Progenitor cell of endocrine pancreas (in vitro differentiated cells): ENCODE results near the gene HES4. TPM values are rescaled to one million over a fixed set of nuclear protein-coding genes. Genes with fewer than 3 reads are reported as not detected.
A peak's percentile ranks its signal among the peaks of the same experiment; 100 is the strongest.
"Not testable (repeated sequence)": the region's sequence is repeated elsewhere in the genome, so short reads cannot be mapped to it uniquely, and the experiment has no call there.

Source experiments
- DNase-seq: peaks from one replicate; pipeline ENCODE4 v3.0.0; 2021; ENCODE audit warnings: low spot score; ENCODE audit not compliant: unreplicated experiment
- H3K27ac Mint-ChIP-seq: 2 replicates; pipeline ENCODE4 v1.8.0; 2021; ENCODE audit warnings: mild to moderate bottlenecking, moderate library complexity, mixed read lengths
- H3K27me3 Mint-ChIP-seq: 2 replicates; pipeline ENCODE4 v1.8.0; 2021; ENCODE audit warnings: mixed read lengths
- H3K36me3 Mint-ChIP-seq: 2 replicates; pipeline ENCODE4 v1.8.0; 2022; ENCODE audit warnings: mixed read lengths; ENCODE audit not compliant: insufficient read depth
- H3K4me1 Mint-ChIP-seq: 2 replicates; pipeline ENCODE4 v1.8.0; 2021; ENCODE audit warnings: low read depth, mixed read lengths
- H3K4me3 Mint-ChIP-seq: 2 replicates; pipeline ENCODE4 v1.8.0; 2021; ENCODE audit warnings: low read depth, mild to moderate bottlenecking, moderate library complexity, mixed read lengths
- H3K9me3 Mint-ChIP-seq: 2 replicates; pipeline ENCODE4 v1.8.0; 2021; ENCODE audit warnings: low read depth, mixed read lengths
- total RNA-seq: library from RNA; stranded (reverse); gene quantifications from 2 replicates; pipeline ENCODE4 v1.2.1, GENCODE V29; 2021
- TF ChIP-seq, protein P1 (sequence below): fragments of 200-600 bp; sonication (generic); IDR thresholded peaks from one replicate; pipeline ENCODE4 v1.5.0; 2021; ENCODE audit warnings: antibody characterized with exemption, mild to moderate bottlenecking; ENCODE audit not compliant: unreplicated experiment

The HES4 gene
- total RNA-seq, 1 donor from 2014 or later = 83.8 TPM

DNA sequence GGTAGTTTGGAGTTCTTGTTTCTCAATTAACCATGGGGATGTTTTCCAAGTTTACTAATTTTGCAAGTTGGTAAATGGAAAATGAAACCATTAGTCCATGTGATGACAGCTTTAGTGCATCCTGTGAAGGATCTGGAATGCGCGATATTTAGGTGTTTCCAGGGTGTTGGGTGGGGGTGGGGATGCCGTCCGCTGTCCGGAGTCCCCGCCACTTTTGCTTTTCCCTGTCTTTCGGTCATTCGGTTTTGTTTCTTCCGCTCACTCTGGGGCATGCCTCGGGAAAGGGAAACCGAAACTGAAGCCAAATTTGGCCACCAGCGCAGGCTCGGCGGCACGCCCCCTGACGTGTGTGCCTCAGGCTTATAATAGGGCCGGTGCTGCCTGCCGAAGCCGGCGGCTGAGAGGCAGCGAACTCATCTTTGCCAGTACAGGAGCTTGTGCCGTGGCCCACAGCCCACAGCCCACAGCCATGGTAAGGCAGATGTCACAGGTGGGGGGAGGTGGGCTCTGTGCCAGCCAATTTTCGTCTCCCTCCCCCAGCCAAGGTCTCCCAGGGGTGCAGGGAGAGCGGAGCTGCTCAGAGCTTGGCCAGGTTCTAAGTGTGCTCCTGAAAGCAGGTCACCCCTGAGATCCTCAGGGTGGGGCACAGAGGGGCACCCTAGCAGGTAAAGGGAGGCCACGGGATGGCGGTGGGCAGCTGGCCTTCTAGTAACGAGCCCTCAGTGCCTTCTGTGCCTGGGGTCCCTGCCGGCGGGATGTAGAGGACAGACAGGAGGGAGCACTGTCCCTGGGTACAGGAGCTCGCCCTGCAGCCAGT lies 13.4 kb upstream of the HES4 start, which contains the start of gene ISG15:
ISG15 (plus strand) TSS at position 393 of the 817 bp plus-strand sequence; CDS start at position 470, 77 bp downstream.
- peaks cover 4% of the 10 kb centered on the region for H3K9me3 Mint-ChIP-seq

DNA sequence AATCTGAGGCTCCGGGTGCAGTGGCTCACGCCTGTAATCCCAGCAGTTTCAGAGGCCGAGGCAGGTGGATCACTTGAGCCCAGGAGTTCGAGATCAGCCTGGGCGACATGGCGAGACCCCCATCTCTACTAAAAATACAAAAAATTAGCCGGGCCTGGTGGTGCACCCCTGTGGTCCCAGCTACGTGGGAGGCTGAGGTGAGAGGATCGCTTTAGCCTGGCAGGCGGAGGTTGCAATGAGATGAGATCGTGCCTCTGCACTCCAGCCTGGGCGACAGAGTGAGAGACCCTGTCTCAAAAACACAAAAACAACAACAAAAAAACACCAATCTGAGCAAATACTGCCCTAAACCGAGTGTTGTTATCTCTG lies 12.8 kb upstream of the HES4 start:
- H3K4me1 Mint-ChIP-seq = peaks cover 13% of the 10 kb centered on the region
- H3K4me3 Mint-ChIP-seq = peak overlapping the region; percentile 77
- H3K9me3 Mint-ChIP-seq, DNase-seq, H3K27me3 Mint-ChIP-seq, H3K36me3 Mint-ChIP-seq: not testable (repeated sequence)
- peak overlapping the region; percentile 92 for H3K27ac Mint-ChIP-seq

More for the DNA sequence above, 13.4 kb upstream of the HES4 start, which contains the start of gene ISG15:
- Mint-ChIP-seq H3K27ac (peak within 1 kb of the TSS; percentile 92), H3K27me3 (peaks cover 3% of the 10 kb centered on the region), H3K4me3 (peak within 1 kb of the TSS; percentile 77), H3K4me1 (peaks cover 13% of the 10 kb centered on the region), H3K36me3 (peaks cover 8% of the 10 kb centered on the region)
- TF ChIP-seq, protein P1, sequence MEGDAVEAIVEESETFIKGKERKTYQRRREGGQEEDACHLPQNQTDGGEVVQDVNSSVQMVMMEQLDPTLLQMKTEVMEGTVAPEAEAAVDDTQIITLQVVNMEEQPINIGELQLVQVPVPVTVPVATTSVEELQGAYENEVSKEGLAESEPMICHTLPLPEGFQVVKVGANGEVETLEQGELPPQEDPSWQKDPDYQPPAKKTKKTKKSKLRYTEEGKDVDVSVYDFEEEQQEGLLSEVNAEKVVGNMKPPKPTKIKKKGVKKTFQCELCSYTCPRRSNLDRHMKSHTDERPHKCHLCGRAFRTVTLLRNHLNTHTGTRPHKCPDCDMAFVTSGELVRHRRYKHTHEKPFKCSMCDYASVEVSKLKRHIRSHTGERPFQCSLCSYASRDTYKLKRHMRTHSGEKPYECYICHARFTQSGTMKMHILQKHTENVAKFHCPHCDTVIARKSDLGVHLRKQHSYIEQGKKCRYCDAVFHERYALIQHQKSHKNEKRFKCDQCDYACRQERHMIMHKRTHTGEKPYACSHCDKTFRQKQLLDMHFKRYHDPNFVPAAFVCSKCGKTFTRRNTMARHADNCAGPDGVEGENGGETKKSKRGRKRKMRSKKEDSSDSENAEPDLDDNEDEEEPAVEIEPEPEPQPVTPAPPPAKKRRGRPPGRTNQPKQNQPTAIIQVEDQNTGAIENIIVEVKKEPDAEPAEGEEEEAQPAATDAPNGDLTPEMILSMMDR = no peak
- DNase-seq = peak; percentile 42

DNA sequence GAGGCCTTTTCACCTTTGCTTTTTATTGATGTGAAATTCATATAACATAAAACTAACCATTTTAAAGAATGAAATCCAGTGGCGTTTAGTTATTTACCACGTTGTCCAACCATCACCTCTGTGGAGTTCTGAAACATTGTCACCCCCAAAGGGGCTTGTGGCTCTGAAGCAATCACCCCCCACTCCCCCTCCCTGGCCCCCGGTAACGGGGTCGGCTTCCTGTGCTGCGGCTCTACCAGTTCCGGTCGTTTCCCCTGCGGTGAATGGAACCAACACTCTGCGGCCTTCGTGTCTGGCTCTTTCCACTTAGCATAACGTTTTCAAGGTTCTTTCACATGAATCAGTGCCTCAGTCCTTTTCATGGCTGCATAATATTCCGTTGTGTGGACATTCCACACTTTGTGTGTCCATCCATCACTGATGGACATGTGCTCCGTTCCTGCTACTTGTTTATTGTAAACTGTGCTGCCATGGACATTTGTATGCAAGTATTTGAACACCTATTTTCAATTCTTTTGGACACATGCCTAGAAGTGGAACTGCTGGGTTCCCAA lies 11.6 kb upstream of the HES4 start:
- Mint-ChIP-seq H3K36me3 (peaks cover 5% of the 10 kb centered on the region), H3K27me3 (peaks cover 3% of the 10 kb centered on the region), H3K9me3 (no peaks in the 10 kb centered on the region), H3K27ac (no peak overlapping the region), H3K4me1 (peaks cover 11% of the 10 kb centered on the region), H3K4me3 (no peak overlapping the region)
- TF ChIP-seq, protein P1 = no peak
- DNase-seq = no peak

DNA sequence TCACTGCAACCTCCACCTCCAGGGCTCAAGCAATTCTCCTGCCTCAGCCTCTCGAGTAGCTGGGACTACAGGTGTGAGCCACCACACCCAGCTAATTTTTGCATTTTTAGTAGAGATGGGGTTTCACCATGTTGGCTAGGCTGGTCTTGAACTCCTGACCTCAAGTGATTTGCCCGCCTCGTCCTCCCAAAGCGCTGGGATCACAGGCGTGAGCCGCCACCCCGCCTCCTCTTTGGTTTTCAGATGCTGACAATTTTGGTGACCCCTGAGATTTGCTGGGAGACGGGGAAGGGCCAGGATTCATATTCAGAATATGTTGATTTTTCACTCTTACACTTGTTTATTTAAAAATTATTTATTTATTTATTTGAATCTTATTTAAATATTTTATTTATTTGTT lies 10.2 kb upstream of the HES4 start:
- H3K9me3 Mint-ChIP-seq, H3K4me3 Mint-ChIP-seq, H3K36me3 Mint-ChIP-seq, H3K27me3 Mint-ChIP-seq, DNase-seq, H3K27ac Mint-ChIP-seq: not testable (repeated sequence)
- peaks cover 21% of the 10 kb centered on the region for H3K4me1 Mint-ChIP-seq

DNA sequence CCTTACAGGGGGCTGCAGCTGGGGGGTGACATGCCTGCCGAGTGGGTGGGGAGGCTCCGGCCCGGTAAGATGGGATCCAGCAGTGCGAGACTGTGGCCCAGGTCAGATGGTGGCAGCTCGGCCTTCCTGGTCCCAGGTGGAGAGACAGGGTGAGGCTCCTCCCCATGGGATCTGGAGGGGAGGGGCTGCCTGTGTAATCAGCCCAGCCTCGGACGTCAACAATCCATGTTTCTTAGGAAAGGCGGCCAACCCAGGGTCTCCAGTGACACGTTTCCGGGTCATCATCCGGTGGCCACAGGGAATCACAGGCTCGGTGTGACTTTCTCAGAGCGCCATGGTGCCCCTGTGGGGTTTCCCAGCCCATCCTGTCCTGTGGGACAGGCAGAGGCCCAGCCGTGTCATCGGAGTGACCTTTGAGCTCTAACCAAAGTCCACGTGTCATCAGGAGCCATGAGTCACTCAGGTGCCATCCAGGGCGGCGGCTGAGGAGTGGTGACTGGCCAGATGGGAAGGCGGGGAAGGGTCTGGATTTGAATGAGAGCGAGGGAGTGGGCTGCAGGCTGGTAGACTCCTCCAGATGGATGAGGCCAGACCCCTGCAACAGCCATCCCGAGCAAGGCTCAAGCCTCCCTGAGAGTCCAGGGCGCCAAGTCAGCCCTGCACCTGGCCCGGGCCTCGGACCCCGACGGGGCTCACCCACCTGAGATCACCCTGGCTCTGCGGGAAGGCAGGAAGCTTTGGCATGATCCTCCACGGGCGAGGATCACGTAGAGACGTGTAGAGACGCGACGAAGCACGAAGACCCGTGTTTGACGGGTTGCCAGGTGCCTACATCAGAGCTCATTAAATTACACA lies 6.6 kb upstream of the HES4 start:
- H3K9me3 Mint-ChIP-seq = no peaks in the 10 kb centered on the region
- peak overlapping the region; percentile 62 for H3K27ac Mint-ChIP-seq
- H3K4me3 Mint-ChIP-seq = peak overlapping the region; percentile 19
- H3K4me1 Mint-ChIP-seq = peaks cover 18% of the 10 kb centered on the region
- TF ChIP-seq, protein P1 = no peak
- peaks cover 4% of the 10 kb centered on the region for H3K36me3 Mint-ChIP-seq
- peak; percentile 11 for DNase-seq
- peaks cover 5% of the 10 kb centered on the region for H3K27me3 Mint-ChIP-seq

DNA sequence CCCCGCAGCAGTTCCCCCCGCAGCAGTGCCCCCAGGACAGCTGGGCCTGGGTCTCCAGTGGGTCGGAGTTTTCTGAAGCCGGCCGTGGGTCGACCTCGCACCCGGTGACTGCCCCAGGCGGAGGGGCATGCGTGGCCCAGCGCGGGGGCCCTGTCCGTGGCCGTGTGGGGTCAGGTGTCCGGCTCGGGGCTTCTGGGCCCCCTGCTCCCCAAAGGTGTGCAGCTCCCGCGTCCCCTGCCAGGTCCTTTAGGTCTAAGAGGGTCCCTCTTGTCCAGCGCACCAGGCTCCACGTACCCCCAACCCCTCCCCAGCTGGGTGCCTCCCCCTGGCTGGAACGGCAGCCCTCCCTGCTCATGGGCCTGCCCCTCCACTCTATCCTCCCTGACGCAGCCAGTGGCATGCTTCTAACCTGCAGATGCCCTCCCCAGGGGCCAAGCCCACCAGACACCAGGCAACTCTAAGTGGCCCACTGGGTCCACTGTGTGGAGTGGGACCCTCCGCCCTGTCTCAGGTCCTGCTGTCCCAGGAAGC lies 5.9 kb upstream of the HES4 start:
- TF ChIP-seq, protein P1 = no peak
- H3K4me1 Mint-ChIP-seq = peaks cover 18% of the 10 kb centered on the region
- H3K9me3 Mint-ChIP-seq = no peaks in the 10 kb centered on the region
- no peak for DNase-seq
- no peak overlapping the region for H3K4me3 Mint-ChIP-seq
- H3K27ac Mint-ChIP-seq = peak overlapping the region; percentile 56
- H3K36me3 Mint-ChIP-seq = peaks cover 3% of the 10 kb centered on the region
- H3K27me3 Mint-ChIP-seq = peaks cover 5% of the 10 kb centered on the region
